Measurements from ENCODE around the gene FOXM1.
"Not testable (repeated sequence)": the region's sequence is repeated elsewhere in the genome, so short reads cannot be mapped to it uniquely, and the experiment has no call there.

The FOXM1 gene

GRCh38 chr12:2884810-2885209 lies 7.8 kb upstream of the FOXM1 start:
- DNase-seq: no peak

GRCh38 chr12:2879853-2880252 lies 2.9 kb upstream of the FOXM1 start:
- no peak for DNase-seq

- no peak for DNase-seq
These were observed 1.2 kb upstream of the FOXM1 start for GRCh38 chr12:2877953-2878732.

DNA sequence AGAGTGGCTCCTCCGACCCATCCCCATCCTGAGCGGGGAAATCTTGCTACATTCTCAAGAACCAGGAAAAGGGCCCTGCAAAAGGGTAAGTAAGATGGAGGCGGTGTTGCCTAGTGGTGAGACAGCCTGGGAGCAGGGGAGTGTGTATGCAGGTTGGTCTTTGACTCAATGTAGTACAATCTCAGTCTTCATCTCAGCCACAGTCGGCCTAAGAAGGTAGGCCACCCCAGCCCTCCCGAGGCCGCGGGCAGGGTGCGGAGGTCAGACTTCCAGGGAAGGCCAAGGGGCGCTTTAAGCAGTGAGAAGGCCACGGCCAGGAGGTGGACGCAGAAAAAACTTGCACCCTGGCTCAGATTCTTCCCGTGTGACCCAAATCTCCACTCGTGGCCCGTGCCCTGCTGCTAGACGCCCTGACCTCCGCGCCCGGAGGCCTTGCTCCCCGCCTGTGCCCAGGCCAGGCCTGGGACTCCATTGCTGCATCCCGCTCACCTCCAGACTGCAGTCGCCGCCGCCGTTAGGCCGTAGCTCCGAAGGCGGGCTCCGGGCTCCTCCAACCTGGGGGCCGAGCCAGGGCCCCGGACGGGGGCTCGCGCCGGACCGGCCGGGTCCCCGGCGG lies 435 bp downstream of the FOXM1 start:
- DNase-seq: no peak

DNA sequence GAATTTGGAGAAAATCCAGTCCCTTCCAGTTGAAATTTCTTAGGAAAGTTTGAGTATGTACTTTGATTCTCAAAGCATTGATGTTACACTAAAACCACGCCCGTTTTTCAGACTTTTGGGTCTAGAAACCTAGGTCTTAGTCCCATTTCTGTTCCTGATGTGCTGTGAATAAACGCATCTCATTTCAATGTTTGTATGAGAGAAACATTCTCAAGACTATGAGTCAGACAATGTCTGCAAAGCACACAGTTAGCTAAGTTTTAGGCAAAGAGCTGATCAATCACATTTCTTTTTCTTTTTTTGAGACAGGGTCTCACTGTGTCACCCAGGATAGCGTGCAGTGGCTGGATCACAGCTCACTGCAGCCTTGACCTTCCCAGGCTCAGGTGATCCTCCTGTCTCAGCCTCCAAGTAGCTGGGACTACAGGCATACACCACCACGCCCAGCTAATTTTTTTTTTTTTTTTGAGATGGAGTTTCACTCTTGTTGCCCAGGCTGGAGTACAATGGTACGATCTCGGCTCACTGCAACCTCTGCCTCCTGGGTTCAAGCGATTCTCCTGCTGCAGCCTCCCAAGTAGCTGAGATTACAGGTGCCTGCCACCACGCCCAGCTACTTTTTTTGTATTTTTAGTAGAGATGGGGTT lies 7.9 kb downstream of the FOXM1 start:
- DNase-seq: not testable (repeated sequence)

GRCh38 chr12:2864198-2864597 lies 12.8 kb downstream of the FOXM1 start:
- DNase-seq: no peak

DNA sequence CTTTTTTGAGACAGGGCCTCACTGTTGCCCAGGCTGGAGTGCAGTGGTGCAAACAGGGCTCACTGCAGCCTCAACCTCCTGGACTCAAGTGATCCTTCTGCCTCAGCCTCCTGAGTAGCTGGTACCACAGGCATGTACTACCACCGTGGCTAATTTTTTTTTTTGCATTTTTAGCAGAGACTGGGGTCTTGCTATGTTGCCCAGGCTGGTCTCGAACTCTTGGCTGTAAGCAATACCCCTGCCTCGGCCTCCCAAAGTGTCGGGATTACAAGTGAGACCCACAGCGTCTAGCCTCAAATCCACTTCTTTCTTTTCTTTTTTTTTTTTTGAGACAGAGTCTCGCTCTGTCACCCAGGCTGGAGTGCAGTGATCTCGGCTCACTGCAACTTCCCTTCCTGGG lies 13.6 kb downstream of the FOXM1 start:
- DNase-seq: not testable (repeated sequence)

- no peak for DNase-seq
These were observed 14.1 kb downstream of the FOXM1 start for GRCh38 chr12:2862876-2863275.

- no peak for DNase-seq
These were observed 16.8 kb downstream of the FOXM1 start for GRCh38 chr12:2860170-2860569.

GRCh38 chr12:2858944-2859421 lies 18.0 kb downstream of the FOXM1 start:
- no peak for DNase-seq

DNA sequence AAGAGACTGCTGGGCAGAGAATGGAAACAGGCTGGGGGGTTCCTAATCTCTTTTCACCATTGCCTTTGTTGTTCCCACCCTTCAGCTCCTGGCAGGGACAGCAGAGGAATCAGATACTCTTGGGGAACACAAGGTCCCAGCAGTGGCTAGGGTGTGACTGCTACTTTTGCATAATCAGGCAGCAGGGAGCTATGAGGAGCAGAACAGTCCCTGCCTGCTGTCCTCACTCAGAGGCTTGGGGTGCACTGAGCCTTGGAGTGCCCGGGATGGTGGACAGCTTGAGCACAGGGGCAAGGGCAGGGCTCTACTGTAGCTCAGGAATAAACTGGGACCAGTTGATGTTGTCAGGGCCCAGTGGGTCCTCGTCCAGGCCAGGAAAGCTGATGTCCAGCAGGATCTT lies 18.6 kb downstream of the FOXM1 start:
- no peak for DNase-seq

GRCh38 chr12:2857576-2857975 lies 19.4 kb downstream of the FOXM1 start:
- no peak for DNase-seq

DNA sequence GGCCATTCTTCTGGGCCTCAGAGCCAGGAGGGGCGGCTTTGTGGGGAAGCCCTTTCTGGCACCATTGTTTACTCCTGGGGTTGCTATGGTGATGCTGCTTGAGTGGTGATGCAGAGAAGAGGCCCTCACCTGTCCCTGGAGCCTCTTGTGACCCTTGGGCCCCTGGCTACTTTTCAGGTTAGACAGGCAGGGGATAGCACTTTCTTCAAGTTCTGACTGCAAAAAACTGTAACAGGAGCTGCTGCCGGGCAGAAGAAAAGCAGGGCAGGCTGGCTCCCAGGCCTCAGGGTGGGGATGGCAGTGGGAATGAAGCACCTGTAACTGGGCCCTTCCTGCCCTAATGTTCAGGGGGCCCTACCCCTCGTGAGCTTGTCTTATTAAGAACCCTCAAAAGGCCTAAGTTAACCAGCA lies 19.9 kb downstream of the FOXM1 start, which contains the start of gene TEX52:
Gene TEX52 (minus strand): TSS at position 19 of the 411 bp plus-strand sequence. CDS start 13 bp downstream, at position 6.
- no peak for DNase-seq

DNA sequence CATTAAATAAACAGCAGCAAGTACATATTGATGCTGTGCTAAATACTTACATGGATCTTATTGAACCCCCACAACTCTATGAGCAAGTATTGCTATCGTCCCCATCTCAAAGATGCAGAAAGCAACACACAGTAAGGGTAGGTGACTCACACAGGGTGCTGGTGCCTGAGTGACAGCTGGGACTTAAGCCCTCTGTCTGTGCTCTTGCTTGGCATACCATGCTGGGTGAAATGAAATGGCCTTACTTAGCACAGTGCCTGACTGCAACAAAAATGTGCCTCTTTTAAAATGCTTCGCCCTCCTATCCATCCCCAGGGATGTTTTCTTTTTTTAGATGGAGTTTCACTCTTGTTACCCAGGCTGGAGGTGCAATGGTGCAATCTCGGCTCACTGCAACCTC lies 20.9 kb downstream of the FOXM1 start:
- DNase-seq: no peak

DNA sequence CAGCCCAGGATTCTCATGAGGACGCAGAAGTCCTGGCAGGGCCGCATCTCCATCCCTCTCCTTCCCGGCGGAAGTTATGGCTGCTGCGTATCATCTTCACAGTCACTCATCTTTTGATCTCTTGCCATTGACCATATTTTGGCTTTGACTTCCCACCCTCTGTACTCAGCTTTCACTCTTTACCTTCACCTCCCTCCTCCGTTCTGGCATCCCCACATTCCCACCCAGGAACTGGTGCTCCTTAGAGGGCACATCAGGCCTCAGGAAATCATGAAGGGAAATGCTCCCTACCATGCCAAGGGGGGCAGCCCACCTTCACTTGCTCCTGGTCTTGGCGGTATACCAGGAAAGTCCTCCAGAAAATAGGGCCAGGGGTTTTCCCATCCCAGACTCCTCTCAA lies 21.4 kb downstream of the FOXM1 start:
- DNase-seq: no peak

DNA sequence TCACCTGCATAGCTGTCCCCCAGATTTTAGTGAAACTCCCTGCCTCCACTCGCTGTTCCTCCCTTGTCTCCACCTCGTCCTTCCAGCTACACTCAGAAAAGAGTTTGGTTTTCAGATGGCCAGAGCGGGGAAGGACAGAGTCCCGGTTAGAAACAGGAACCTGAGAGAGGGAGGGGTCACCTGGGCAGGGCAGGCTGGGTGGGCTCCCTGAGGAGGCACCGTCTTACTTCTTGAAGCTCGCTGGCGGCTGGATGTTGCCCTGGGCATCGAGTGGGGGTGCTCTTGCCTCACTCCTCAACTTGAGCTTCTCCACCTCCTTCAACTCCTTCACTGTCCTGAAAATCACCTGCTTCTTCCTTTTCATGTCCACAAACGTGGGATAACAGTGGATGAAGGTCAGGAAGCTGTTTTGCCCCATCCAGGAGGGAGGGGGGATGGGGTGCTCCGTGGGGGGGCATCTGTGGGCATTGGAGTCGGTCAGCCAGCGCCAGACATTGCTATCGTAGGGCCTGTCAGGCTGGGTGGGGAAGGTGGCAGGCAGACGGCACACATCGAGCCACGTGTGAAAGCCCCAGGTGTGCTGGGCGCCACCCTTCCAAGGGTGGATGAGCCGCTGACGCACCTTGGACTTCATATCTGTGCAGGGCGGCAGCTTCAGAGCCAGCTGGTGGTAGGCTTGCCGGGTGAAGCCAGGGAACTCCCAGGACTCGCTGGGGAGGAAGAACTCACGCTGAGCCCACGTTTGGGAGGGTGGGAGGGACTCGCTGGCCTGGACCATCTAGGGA lies 22.1 kb downstream of the FOXM1 start:
- no peak for DNase-seq

- DNase-seq: peak; percentile 27
These were observed 23.3 kb downstream of the FOXM1 start for GRCh38 chr12:2853626-2854025.

DNA sequence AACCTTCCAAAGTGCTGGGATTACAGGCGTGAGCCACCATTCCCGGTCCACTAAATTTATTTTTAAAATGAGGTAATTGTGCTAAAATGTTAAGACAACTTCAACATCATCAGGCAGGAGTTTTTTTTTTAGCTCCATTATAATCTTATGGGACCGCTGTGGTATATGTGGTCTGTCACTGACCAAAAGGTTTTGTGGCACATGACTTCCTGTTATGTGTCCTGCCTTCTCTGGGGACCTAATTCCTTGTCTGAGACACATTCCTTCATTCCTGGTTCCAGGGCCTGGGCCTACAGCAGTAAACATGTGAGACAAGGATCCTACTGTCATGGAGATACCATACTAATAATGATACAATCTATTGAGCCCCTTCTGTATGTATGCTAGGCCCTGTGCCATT lies 25.0 kb downstream of the FOXM1 start:
- DNase-seq: no peak

GRCh38 chr12:2845280-2845679 lies 31.7 kb downstream of the FOXM1 start:
- no peak for DNase-seq

DNA sequence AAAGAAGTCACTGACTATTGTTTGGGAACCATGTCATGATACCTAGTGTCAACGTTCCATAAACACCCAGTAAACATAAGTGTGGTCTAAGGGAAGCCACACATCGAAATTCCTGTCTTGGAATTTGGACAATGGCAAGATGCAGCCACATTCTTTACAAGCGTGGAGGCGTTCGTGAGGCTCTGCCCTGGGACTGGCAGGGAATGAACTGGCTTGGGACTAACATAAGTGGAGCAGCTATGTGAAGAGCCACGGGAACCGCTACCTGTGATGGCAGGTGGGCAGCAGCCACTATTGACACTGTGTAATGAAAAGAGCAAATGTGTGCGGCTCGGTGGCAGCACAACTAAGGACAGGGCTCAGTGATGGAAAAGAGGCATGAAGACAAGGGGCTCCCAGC lies 32.2 kb downstream of the FOXM1 start:
- DNase-seq: no peak

- no peak for DNase-seq
These were observed 34.0 kb downstream of the FOXM1 start for GRCh38 chr12:2842948-2843347.

DNA sequence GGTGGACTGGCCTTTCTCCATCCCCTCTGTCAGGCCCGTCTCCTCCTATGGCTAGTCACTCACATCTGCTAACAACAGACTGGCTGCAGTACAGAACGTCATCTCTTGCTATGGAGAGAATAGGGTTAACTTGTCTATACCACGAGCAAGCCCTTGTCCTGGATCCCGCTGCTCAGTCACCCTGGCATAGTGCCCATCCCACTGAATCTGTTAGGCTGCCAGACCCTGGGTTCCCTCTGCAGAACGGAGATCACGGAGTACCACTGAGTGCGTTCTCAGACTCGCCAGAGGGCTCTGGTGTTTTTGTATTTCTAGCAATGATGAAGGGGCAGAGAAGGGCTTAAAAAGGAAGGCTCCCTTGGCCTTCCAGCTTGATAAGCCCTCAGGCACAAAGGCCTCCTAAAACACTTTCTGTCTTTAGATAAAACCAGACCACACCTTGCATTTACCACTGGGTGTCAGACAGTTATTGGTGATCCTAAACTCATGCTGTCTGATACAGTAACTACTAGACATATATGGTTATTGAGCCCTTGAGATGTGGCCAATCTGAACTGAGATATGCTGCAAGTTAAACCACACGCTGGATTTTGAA lies 35.8 kb downstream of the FOXM1 start:
- no peak for DNase-seq

DNA sequence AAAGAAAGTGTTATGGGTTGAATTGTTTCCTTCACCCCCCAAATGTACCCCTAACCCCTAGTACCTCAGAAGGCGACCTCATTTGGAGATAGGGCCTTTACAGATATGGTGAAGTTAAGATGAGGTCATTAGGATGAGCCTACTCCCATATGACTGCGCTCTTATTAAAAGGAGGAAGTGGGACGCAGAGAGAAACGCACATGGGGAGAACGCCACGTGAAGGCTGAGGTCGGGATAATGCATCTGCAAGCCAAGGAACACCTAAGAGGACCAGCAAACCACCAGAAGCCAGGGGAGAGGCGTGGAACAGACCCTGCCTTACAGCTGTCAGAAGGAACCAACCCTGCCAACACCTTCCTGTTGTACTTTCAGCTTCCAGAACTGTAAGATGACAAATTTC lies 40.4 kb downstream of the FOXM1 start:
- no peak for DNase-seq
